Smooth muscle cell (in vitro differentiated cells): Measurements from ENCODE around the gene RNF213. TPM values are rescaled to one million over a fixed set of nuclear protein-coding genes. Genes with fewer than 3 reads are reported as not detected.

ENCODE experiments used
- DNase-seq: peaks from one replicate; lab custom pipeline; 2025; ENCODE audit not compliant: unreplicated experiment; lab: John Stamatoyannopoulos, UW
- H2AFZ ChIP-seq: fragments of 200-600 bp; sonication (generic); 2 replicates; pipeline ENCODE4 v1.6.0; 2016; ENCODE audit warnings: antibody characterized with exemption, low read depth, mild to moderate bottlenecking
- H3F3A ChIP-seq: fragments of 200-600 bp; sonication (generic); 2 replicates; pipeline ENCODE4 v1.6.0; 2017; ENCODE audit warnings: antibody characterized with exemption, low read depth
- H3K27ac ChIP-seq: fragments of 200-600 bp; sonication (generic); 2 replicates; pipeline ENCODE4 v1.5.1; 2016; ENCODE audit warnings: low read depth, mild to moderate bottlenecking
- H3K27me3 ChIP-seq: fragments of 200-600 bp; sonication (generic); 2 replicates; pipeline ENCODE4 v1.6.1; 2016; ENCODE audit warnings: low read depth, mild to moderate bottlenecking
- H3K36me3 ChIP-seq: fragments of 200-600 bp; sonication (generic); 2 replicates; pipeline ENCODE4 v1.5.1; 2016; ENCODE audit warnings: low read depth
- H3K4me1 ChIP-seq: fragments of 200-600 bp; sonication (generic); 2 replicates; pipeline ENCODE4 v1.5.1; 2016; ENCODE audit warnings: low read depth
- H3K4me2 ChIP-seq: fragments of 200-600 bp; sonication (generic); 2 replicates; pipeline ENCODE4 v1.6.0; 2016; ENCODE audit warnings: mild to moderate bottlenecking
- H3K4me3 ChIP-seq: fragments of 200-600 bp; sonication (generic); 2 replicates; pipeline ENCODE4 v1.5.1; 2016; ENCODE audit warnings: mild to moderate bottlenecking
- H3K79me2 ChIP-seq: fragments of 200-600 bp; sonication (generic); 2 replicates; pipeline ENCODE4 v1.6.0; 2016; ENCODE audit warnings: low read depth, mild to moderate bottlenecking
- H3K9ac ChIP-seq: fragments of 200-600 bp; sonication (generic); 2 replicates; pipeline ENCODE4 v1.6.0; 2016; ENCODE audit warnings: low read depth
- H3K9me3 ChIP-seq: fragments of 200-600 bp; sonication (generic); replicated peaks from 2 replicates; pipeline ENCODE4 v1.5.1; 2016; ENCODE audit warnings: low read depth
- H4K20me1 ChIP-seq: fragments of 200-600 bp; sonication (generic); 2 replicates; pipeline ENCODE4 v1.6.0; 2016; ENCODE audit warnings: low read depth
- CTCF ChIP-seq: fragments of 200-600 bp; sonication (generic); IDR thresholded peaks from 2 replicates; pipeline ENCODE4 v1.5.1; 2017; ENCODE audit warnings: borderline replicate concordance, mild to moderate bottlenecking, antibody characterized with exemption; ENCODE audit not compliant: insufficient read depth, poor library complexity, severe bottlenecking
- WGBS: methylation state at CpG from one replicate; pipeline ENCODE4 v1.1.7; 2016; ENCODE audit warnings: low lambda C conversion rate; 5-methylcytosine and 5-hydroxymethylcytosine counted together
- polyA plus RNA-seq: library from polyadenylated mRNA; unstranded; fragments of >200 nt; fragmentation: Nextera tagmentation; extraction: Ambion mirVana; gene quantifications from 2 replicates; pipeline ENCODE4 v1.2.1, GENCODE V29; 2016
- total RNA-seq: library from RNA; depleted of rRNA; stranded (reverse); fragments of >200 nt; gene quantifications from 2 replicates; pipeline ENCODE4 v1.2.3, GENCODE V29; 2014

Gene RNF213
- total and polyA plus RNA-seq, 2 experiments from 2014 or later, result 12.8 to 43.0 TPM

GRCh38 chr17:80339731-80340456, 79.2 kb downstream of the RNF213 start:
- no peak overlapping the region for H3K4me3 ChIP-seq
- no peaks in the 10 kb centered on the region for H3K27me3 ChIP-seq
- H2AFZ ChIP-seq, result no peak overlapping the region
- no peak for DNase-seq
- no peak for TF ChIP-seq CTCF
- no peak overlapping the region for H3K9ac ChIP-seq
- H3K27ac ChIP-seq, result no peak overlapping the region
- H3K79me2 ChIP-seq, result no peaks in the 10 kb centered on the region
- no peaks in the 10 kb centered on the region for H3K4me1 ChIP-seq
- H3K9me3 ChIP-seq, result no peaks in the 10 kb centered on the region
- no peaks in the 10 kb centered on the region for H3F3A ChIP-seq
- WGBS, result 98% methylated on average over 36 of the region's 36 CpGs
- no peak overlapping the region for H3K4me2 ChIP-seq
- H3K36me3 ChIP-seq, result peaks cover 21% of the 10 kb centered on the region
- no peaks in the 10 kb centered on the region for H4K20me1 ChIP-seq

GRCh38 chr17:80345321-80345720, 84.7 kb downstream of the RNF213 start:
- no peaks in the 10 kb centered on the region for H3K79me2 ChIP-seq
- no peaks in the 10 kb centered on the region for H3K4me1 ChIP-seq
- WGBS, result 95% methylated on average over 15 of the region's 15 CpGs
- H2AFZ ChIP-seq, result no peak overlapping the region
- no peaks in the 10 kb centered on the region for H3F3A ChIP-seq
- no peak for DNase-seq
- H3K9ac ChIP-seq, result no peak overlapping the region
- no peak overlapping the region for H3K4me2 ChIP-seq
- no peaks in the 10 kb centered on the region for H4K20me1 ChIP-seq
- TF ChIP-seq CTCF, result no peak
- no peak overlapping the region for H3K4me3 ChIP-seq
- no peaks in the 10 kb centered on the region for H3K9me3 ChIP-seq
- no peaks in the 10 kb centered on the region for H3K27me3 ChIP-seq
- H3K36me3 ChIP-seq, result peaks cover 17% of the 10 kb centered on the region
- no peak overlapping the region for H3K27ac ChIP-seq

- no peak overlapping the region for H3K4me2 ChIP-seq
- no peak for DNase-seq
- no peak overlapping the region for H3K4me3 ChIP-seq
- H3F3A ChIP-seq, result no peaks in the 10 kb centered on the region
- TF ChIP-seq CTCF, result no peak
- H3K4me1 ChIP-seq, result no peaks in the 10 kb centered on the region
- H3K36me3 ChIP-seq, result peaks cover 22% of the 10 kb centered on the region
- no peak overlapping the region for H3K27ac ChIP-seq
- H3K9me3 ChIP-seq, result no peaks in the 10 kb centered on the region
- H3K27me3 ChIP-seq, result no peaks in the 10 kb centered on the region
- 97% methylated on average over 27 of the region's 27 CpGs for WGBS
- H4K20me1 ChIP-seq, result no peaks in the 10 kb centered on the region
- H3K79me2 ChIP-seq, result no peaks in the 10 kb centered on the region
- no peak overlapping the region for H3K9ac ChIP-seq
- H2AFZ ChIP-seq, result no peak overlapping the region
Measured at GRCh38 chr17:80345841-80346497, 85.3 kb downstream of the RNF213 start.
